Lower leg skin (tissue), 3 donors: ENCODE measurements around the gene OR52R1.

Experiments used
- POLR2A ChIP-seq, 2 donors: fragments of 450-650 bp; IDR thresholded peaks; one replicate each; pipeline ENCODE4 v1.6.1; 2016 to 2017; ENCODE audit warnings: antibody characterized with exemption in 2 of 2, mild to moderate bottlenecking in 1 of 2, moderate library complexity in 1 of 2
- TF ChIP-seq, protein P1 (sequence below), 3 donors: fragments of 450-650 bp; IDR thresholded peaks; one replicate each; pipeline ENCODE4 v1.5.1; 2016; ENCODE audit warnings: antibody characterized with exemption in 3 of 3, mild to moderate bottlenecking in 3 of 3, moderate library complexity in 2 of 3

DNA sequence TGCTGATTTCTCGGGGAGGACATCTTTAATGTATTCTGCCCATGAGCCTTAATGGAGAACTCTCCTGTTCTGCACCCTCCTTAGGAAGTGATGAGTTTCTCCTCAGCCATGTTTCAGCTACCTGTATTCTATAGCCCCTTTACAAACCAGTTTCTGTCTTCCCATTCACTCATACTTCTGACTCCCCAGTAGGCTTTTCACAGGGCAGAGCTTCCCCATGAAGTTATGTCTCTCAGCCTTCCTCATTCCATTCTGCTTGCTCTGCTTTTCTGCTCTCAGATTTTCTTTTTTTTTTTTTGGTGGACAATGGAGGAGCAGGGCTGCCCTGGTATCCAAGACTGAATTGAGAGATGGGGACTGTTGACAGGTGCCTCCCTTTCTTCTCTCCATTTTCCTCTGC is 4.3 kb upstream of the OR52R1 start:
- TF ChIP-seq, protein P1, sequence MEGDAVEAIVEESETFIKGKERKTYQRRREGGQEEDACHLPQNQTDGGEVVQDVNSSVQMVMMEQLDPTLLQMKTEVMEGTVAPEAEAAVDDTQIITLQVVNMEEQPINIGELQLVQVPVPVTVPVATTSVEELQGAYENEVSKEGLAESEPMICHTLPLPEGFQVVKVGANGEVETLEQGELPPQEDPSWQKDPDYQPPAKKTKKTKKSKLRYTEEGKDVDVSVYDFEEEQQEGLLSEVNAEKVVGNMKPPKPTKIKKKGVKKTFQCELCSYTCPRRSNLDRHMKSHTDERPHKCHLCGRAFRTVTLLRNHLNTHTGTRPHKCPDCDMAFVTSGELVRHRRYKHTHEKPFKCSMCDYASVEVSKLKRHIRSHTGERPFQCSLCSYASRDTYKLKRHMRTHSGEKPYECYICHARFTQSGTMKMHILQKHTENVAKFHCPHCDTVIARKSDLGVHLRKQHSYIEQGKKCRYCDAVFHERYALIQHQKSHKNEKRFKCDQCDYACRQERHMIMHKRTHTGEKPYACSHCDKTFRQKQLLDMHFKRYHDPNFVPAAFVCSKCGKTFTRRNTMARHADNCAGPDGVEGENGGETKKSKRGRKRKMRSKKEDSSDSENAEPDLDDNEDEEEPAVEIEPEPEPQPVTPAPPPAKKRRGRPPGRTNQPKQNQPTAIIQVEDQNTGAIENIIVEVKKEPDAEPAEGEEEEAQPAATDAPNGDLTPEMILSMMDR (IDR thresholded peaks at IDR 0.05), result no peak
- TF ChIP-seq POLR2A (IDR thresholded peaks at IDR 0.05), result no peak
